DLD1 (cell line): ENCODE data around the gene USP1.

Experiments
- in situ Hi-C: cut with HindIII; loops from 2 replicates; pipeline ENCODE4 v1.10.0; 2017; ENCODE audit warnings: low sequenced_read_pairs

The USP1 gene

DNA sequence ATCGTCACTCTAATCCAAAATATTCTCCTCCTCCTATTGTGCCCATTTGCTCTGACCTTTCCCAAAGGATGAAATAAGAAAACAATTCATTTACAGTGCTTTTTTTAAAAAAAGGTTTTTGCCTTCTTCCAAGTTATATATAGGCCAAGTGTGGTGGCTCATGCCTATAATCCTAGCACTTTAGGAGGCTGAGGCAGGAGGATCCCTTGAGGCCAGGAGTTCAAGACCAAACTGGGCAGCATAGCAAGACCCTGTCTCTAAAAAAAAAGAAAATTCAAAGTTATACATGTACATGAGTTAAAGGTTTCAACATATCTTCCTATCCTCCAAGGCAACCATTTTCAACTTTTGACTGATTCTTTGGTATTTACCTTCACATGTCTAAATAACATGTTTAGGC is 10.1 kb upstream of the USP1 start:
- in situ Hi-C loops = no loop called here

- in situ Hi-C loops = no loop called here
These were observed 8.5 kb upstream of the USP1 start for GRCh38 chr1:62428351-62428750.

DNA sequence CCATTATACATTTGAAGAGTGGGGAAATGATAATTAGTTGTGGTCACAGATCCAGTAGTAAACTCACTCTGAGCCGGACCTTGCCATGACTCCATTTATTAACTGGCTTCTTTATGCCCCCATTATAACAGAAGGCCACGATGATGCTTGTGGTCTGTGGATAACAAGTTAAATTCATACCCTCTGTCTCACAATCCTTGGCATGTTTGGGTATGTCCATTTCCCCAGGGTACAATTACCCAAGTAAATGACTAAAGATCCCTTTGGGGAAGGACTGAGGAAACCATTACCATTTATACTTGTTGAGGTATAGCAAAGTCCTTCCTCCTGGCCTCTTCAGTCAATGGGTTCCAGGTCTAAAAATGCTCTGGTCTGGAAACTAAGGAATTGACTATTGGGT is 7.3 kb upstream of the USP1 start:
- in situ Hi-C loops = no loop called here

- in situ Hi-C loops = no loop called here
These were observed 2.8 kb upstream of the USP1 start for GRCh38 chr1:62433861-62434617.

DNA sequence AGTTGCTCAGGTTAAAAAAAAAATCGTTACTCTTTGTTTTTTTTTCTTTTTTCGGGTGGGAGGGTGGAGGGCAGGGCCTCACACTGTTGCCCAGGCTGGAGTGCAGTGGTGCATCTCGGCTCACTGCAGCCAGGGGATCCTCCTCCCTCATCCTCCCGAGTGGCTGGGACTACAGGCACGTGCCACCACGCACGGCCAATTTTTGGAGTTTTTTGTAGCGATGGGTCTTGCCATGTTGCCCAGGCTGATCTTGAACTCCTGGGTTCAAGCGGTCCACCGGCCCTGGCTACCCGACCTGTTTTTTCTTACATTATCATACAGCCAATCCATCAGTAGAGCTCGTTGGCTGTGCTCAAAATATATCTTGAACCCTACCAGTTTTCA is 2.2 kb upstream of the USP1 start:
- in situ Hi-C loops = no loop called here

DNA sequence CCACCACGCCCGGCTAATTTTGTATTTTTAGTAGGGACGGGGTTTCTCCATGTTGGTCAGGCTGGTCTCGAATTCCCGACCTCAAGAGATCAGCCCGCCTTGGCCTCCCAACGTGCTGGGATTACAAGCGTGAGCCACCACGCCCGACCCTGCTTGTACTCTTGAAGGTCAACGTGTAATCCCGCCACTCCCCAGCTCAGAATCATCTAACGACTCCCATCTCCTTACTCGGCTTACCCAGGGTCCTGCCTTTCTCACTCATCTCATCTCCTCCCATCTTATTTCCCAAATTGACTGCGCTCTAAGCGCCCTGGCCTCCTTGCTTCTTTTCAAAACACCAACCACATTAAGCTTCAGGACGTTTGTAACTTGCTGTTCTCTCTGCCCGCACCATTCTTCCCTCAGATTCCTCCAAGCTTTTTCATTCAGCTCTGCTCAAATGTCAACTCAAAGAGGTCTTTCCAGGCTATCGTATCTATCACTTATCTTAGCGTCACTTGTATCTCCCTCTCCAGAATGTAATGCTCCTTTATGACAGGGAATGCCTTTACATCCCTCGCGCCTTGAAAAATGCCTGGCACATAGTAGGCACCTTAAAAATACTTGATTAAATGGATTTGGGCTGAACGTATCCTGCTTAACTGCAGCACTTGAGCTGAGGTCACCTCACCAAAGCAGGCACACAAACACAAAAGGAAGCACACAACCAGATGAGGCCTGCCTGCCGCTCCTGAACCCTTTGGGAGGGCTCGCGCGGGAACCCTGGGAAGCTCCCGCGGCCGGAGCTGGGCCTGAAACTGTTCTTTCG is 1.4 kb upstream of the USP1 start:
- in situ Hi-C loops = no loop called here

GRCh38 chr1:62436039-62436465 is 797 bp upstream of the USP1 start:
- in situ Hi-C loops = no loop called here

- in situ Hi-C loops = no loop called here
These were observed 558 bp downstream of the USP1 start for GRCh38 chr1:62437273-62437940.

- in situ Hi-C loops = no loop called here
These were observed 1.3 kb downstream of the USP1 start for GRCh38 chr1:62438163-62438562.

GRCh38 chr1:62439652-62440371 is 3.0 kb downstream of the USP1 start:
- in situ Hi-C loops = no loop called here

DNA sequence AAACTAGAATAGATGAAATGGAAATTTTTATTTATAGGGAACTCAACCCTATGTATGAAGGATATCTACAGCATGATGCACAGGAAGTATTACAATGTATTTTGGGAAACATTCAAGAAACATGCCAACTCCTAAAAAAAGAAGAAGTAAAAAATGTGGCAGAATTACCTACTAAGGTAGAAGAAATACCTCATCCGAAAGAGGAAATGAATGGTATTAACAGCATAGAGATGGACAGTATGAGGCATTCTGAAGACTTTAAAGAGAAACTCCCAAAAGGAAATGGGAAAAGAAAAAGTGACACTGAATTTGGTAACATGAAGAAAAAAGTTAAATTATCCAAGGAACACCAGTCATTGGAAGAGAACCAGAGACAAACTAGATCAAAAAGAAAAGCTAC is 7.9 kb downstream of the USP1 start:
- in situ Hi-C loops = no loop called here

DNA sequence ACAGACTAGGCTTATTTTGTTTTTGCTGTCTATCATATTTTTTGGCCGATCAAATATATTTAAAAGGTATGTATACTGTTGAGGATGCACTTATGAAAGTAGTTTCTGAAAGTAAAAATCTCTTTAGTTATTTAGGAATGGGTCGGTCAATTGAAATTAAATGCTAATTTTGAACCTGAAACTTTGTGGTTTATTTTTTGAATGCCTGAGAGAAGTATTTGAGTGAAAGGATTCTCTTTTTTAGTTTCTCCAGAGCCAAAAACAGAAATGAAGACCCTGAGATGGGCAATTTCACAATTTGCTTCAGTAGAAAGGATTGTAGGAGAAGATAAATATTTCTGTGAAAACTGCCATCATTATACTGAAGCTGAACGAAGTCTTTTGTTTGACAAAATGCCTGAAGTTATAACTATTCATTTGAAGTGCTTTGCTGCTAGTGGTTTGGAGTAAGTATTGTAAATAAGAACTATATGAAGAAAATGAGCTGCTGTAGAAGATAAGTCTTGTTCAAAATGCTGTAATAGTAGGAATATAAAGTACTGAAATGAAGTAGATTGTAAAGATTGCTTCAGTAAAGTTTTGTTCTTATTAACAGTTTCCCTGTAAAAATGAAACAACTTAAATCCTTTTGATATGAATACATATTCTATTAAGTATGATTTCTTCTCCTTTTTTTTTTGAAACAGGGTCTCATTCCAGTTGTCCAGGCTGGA is 11.5 kb downstream of the USP1 start:
- in situ Hi-C loops = no loop called here

GRCh38 chr1:62450301-62450700 is 13.5 kb downstream of the USP1 start:
- in situ Hi-C loops = no loop called here

GRCh38 chr1:62452951-62453350 is 16.1 kb downstream of the USP1 start:
- in situ Hi-C loops = no loop called here

DNA sequence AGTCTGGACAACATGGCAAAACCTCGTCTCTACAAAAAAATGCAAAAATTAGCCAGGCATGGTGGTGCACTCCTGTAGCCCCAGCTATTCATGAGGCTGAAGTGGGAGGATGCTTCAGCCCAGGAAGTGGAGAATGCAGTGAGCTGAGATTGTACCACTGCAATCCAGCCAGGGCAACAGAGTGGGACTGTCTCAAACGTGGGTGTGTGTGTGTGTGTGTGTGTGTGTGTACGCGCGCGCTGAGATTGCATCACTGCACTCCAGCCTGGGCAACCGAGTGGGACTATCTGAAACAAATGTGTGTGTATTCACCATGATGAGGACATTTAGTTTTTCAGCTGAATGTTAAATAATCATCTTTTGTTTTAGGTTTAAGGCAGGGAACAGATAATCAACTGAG is 21.1 kb downstream of the USP1 start:
- in situ Hi-C loops = no loop called here

DNA sequence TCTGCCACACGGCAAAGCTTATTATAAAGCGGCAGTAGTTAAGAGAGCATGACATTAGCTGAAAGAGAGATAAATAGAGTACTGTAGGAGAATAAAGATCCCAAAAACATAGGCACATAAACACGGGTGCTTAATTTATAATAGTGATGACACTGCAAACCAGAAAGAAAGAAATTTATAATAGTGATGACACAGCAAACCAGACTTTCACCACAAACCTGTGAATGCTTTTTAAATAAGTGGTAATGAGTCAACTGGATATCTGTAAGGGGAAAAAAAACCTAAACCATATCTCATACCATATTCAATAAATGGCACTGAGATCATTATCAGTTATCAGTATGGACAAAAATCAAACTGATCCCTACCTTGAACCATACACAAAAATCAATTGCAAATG is 25.5 kb downstream of the USP1 start:
- in situ Hi-C loops = no loop called here

DNA sequence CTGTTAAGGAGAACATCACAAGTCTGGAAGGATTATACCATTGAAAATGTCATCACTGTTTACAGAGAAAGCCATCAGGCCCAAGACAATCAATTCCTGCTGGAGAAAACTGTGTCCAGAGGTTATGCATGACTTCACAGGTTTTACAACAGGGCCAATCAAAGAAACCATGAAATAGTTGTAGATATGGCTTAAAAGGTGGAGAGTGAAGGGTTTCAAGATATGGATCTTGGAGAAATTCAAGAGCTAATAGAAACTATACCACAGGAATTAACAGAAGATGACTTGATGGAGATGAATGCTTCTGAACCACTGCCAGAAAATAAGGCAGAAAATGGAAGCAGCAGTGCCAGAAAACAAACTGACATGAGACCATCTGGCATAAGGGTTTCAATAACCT is 30.2 kb downstream of the USP1 start:
- in situ Hi-C loops = no loop called here

- in situ Hi-C loops = no loop called here
These were observed 39.8 kb downstream of the USP1 start for GRCh38 chr1:62476525-62477219.

DNA sequence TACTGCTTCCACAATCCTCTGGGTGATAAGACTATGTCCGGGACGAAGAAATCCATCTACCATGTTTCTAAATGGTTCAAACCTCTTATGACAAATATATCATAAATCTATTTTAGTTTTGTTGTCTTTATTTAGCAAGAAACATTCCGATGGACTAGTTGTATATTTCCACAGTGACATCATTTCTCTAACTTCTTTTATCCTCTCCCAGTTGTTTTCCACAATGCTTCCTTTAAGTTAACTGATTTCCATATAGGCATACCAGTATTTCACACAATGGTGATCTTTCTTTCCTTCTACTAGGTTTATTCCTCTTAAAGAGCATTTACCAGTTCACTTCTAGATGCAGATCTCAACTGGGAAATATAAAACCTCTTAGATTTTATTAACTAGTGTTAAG is 44.8 kb downstream of the USP1 start:
- in situ Hi-C loops = no loop called here
